Ishikawa (cell line): Measurements from ENCODE around the gene ACKR3.

Experiments used
- MAX ChIP-seq: IDR thresholded peaks from 2 replicates; pipeline ENCODE4 v1.6.1; 2012
- TEAD4 ChIP-seq: IDR thresholded peaks from 2 replicates; pipeline ENCODE4 v1.6.1; 2012

- TF ChIP-seq TEAD4: no peak
- no peak for TF ChIP-seq MAX
Measured at GRCh38 chr2:236612737-236613136, 43.1 kb downstream of the ACKR3 start.
